GM12878 (cell line): ENCODE measurements around the gene EIF2A. TPM values are rescaled to one million over a fixed set of nuclear protein-coding genes. Genes with fewer than 3 reads are reported as not detected.

Source experiments
- ATAC-seq: fragments of 200-7000 bp; cut with Tn5 transposase; 3 replicates; pipeline ENCODE4 v1.9.1; 2020; ENCODE audit warnings: mild to moderate bottlenecking, moderate library complexity
- BruUV-seq: library from RNA; stranded (reverse); fragments of 400-500 nt; replicated peaks from 2 replicates; lab custom pipeline; 2021; lab: Mats Ljungman, UMichigan
- CTCF ChIA-PET: fragments of 300-600 bp; sonication (Branson Sonifier 250); formaldehyde crosslinking; extraction: SDS; loops from one replicate; lab custom pipeline; 2021; ENCODE audit warnings: inconsistent platforms; lab: Yijun Ruan, JAX
- POLR2A ChIA-PET: fragments of 350-600 bp; formaldehyde crosslinking; extraction: SDS; loops from one replicate; lab custom pipeline; 2021; ENCODE audit warnings: inconsistent platforms; lab: Charles Lee
- RAD21 ChIA-PET: fragments of 300-600 bp; sonication (Branson Sonifier 250); formaldehyde crosslinking; loops from one replicate; lab custom pipeline; 2023; ENCODE audit warnings: antibody characterized with exemption; ENCODE audit not compliant: unreplicated experiment; lab: Charles Lee
- SMC1A ChIA-PET: fragments of 300-600 bp; sonication (Branson Sonifier 250); formaldehyde crosslinking; loops from one replicate; lab custom pipeline; 2023; ENCODE audit not compliant: unreplicated experiment, uncharacterized antibody; lab: Charles Lee
- DNase-seq: peaks from one replicate; pipeline ENCODE4 v3.0.0-alpha.2; 2011; ENCODE audit warnings: low read depth, low spot score
- FAIRE-seq: peaks from 3 replicates; lab custom pipeline; 2011; peaks lifted over from hg19 to GRCh38; lab: Jason Lieb, UNC
- H2AFZ ChIP-seq: 2 replicates; pipeline ENCODE4 v1.6.0; 2011; ENCODE audit warnings: low read depth, low read length, control low read depth; ENCODE audit not compliant: control insufficient read depth
- H3K27ac ChIP-seq: 2 replicates; pipeline ENCODE4 v1.5.1; 2011; ENCODE audit warnings: control low read depth; ENCODE audit not compliant: control insufficient read depth, insufficient read depth
- H3K27me3 ChIP-seq, 2 experiments: replicated peaks in 1 of 2; 2 replicates each; pipeline versions ENCODE4 v1.6.0 to v1.6.1; 2011; ENCODE audit warnings: low read length in 1 of 2; ENCODE audit not compliant: control insufficient read depth in 2 of 2, insufficient read depth in 2 of 2
- H3K36me3 ChIP-seq, 2 experiments: 2 replicates each; pipeline ENCODE4 v1.5.1; 2011; ENCODE audit warnings: low read length in 1 of 2; ENCODE audit not compliant: control insufficient read depth in 2 of 2, insufficient read depth in 2 of 2
- H3K4me1 ChIP-seq: 2 replicates; pipeline ENCODE4 v1.6.1; 2011; ENCODE audit warnings: mild to moderate bottlenecking, low read length, moderate library complexity, mixed read lengths; ENCODE audit not compliant: control insufficient read depth, insufficient read depth
- H3K4me2 ChIP-seq: 2 replicates; pipeline ENCODE4 v1.6.0; 2011; ENCODE audit warnings: control low read depth; ENCODE audit not compliant: control insufficient read depth, insufficient read depth
- H3K4me3 ChIP-seq: fragments of 200-600 bp; sonication (generic); 2 replicates; pipeline ENCODE4 v1.5.1; 2016
- H3K79me2 ChIP-seq: 2 replicates; pipeline ENCODE4 v1.6.0; 2011; ENCODE audit warnings: low read length; ENCODE audit not compliant: control insufficient read depth, insufficient read depth
- H3K9ac ChIP-seq: 2 replicates; pipeline ENCODE4 v1.8.0; 2011; ENCODE audit warnings: low read length, control low read depth, mixed read lengths; ENCODE audit not compliant: control insufficient read depth, insufficient read depth
- H3K9me3 ChIP-seq: replicated peaks from 3 replicates; pipeline ENCODE4 v1.5.1; 2011; ENCODE audit warnings: mild to moderate bottlenecking, low read length; ENCODE audit not compliant: control insufficient read depth, insufficient read depth
- H4K20me1 ChIP-seq: 2 replicates; pipeline ENCODE4 v1.6.0; 2011; ENCODE audit not compliant: control insufficient read depth, insufficient read depth
- ASH2L ChIP-seq: fragments of 300-600, 200-600 bp; sonication (generic); IDR thresholded peaks from 2 replicates; pipeline ENCODE4 v1.6.1; 2017; ENCODE audit warnings: low read depth, mild to moderate bottlenecking, borderline replicate concordance
- BACH1 ChIP-seq: fragments of 450-650 bp; IDR thresholded peaks from 2 replicates; pipeline ENCODE4 v1.6.1; 2017; ENCODE audit warnings: mild to moderate bottlenecking, borderline replicate concordance
- CBFB ChIP-seq: IDR thresholded peaks from 2 replicates; pipeline ENCODE4 v1.6.1; 2016; ENCODE audit warnings: antibody characterized with exemption, low read depth
- CBX3 ChIP-seq: fragments of 200-600 bp; sonication (generic); IDR thresholded peaks from 2 replicates; pipeline ENCODE4 v1.6.1; 2016; ENCODE audit warnings: low read depth, borderline replicate concordance
- EED ChIP-seq: sonication (generic); IDR thresholded peaks from 2 replicates; pipeline ENCODE4 v1.6.1; 2016; ENCODE audit warnings: antibody characterized with exemption, low read depth
- EZH2 ChIP-seq: IDR thresholded peaks from 2 replicates; pipeline ENCODE4 v1.6.1; 2012; ENCODE audit warnings: low read depth, mild to moderate bottlenecking, control low read depth, inconsistent platforms, low read length, borderline replicate concordance; ENCODE audit not compliant: control insufficient read depth
- FOS ChIP-seq: IDR thresholded peaks from 3 replicates; pipeline ENCODE4 v1.6.1; 2011; ENCODE audit warnings: borderline replicate concordance; ENCODE audit not compliant: insufficient read length; ENCODE audit errors: extremely low read depth
- FOXK2 ChIP-seq: fragments of 450-650 bp; IDR thresholded peaks from 2 replicates; pipeline ENCODE4 v1.6.1; 2017; ENCODE audit warnings: mild to moderate bottlenecking, moderate library complexity
- GABPA ChIP-seq: IDR thresholded peaks from 2 replicates; pipeline ENCODE4 v1.6.1; 2014; ENCODE audit warnings: antibody characterized with exemption, low read depth, mild to moderate bottlenecking, inconsistent platforms
- HDAC2 ChIP-seq: fragments of 200-600 bp; sonication (generic); IDR thresholded peaks from 2 replicates; pipeline ENCODE4 v1.6.1; 2017
- HDAC6 ChIP-seq: fragments of 200-600 bp; sonication (generic); IDR thresholded peaks from one replicate; pipeline ENCODE4 v1.8.0; 2017; ENCODE audit warnings: antibody characterized with exemption; ENCODE audit not compliant: unreplicated experiment
- IKZF1 ChIP-seq: fragments of 450-650 bp; conservative IDR thresholded peaks from 2 replicates; pipeline ENCODE4 v1.6.1; 2017; ENCODE audit warnings: antibody characterized with exemption, mild to moderate bottlenecking
- KLF5 ChIP-seq: fragments of 450-650 bp; IDR thresholded peaks from 2 replicates; pipeline ENCODE4 v1.6.1; 2014; ENCODE audit warnings: mild to moderate bottlenecking; ENCODE audit not compliant: partially characterized antibody
- MEF2A ChIP-seq: IDR thresholded peaks from 2 replicates; pipeline ENCODE4 v1.6.1; 2011; ENCODE audit warnings: low read depth, mild to moderate bottlenecking, low read length, moderate library complexity; ENCODE audit not compliant: insufficient read depth
- NFIC ChIP-seq: IDR thresholded peaks from 2 replicates; pipeline ENCODE4 v1.6.1; 2012; ENCODE audit warnings: low read depth, mild to moderate bottlenecking, inconsistent platforms, low read length, moderate library complexity
- NR2C1 ChIP-seq: fragments of 450-650 bp; IDR thresholded peaks from 2 replicates; pipeline ENCODE4 v1.6.1; 2017; ENCODE audit warnings: antibody characterized with exemption, mild to moderate bottlenecking, moderate library complexity
- PML ChIP-seq: IDR thresholded peaks from 2 replicates; pipeline ENCODE4 v1.6.1; 2012; ENCODE audit warnings: low read length, inconsistent platforms
- POLR2AphosphoS2 ChIP-seq: IDR thresholded peaks from 2 replicates; pipeline ENCODE4 v1.6.1; 2011; ENCODE audit warnings: low read depth, mild to moderate bottlenecking, low read length, improper control_type of control experiment, moderate library complexity
- POLR2AphosphoS5 ChIP-seq: IDR thresholded peaks from 2 replicates; pipeline ENCODE4 v1.6.1; 2011; ENCODE audit warnings: mild to moderate bottlenecking, low read length, inconsistent platforms
- RAD21 ChIP-seq: IDR thresholded peaks from 2 replicates; pipeline ENCODE4 v1.6.1; 2011; ENCODE audit warnings: mild to moderate bottlenecking, low read depth, low read length, moderate library complexity; ENCODE audit not compliant: insufficient read depth
- RB1 ChIP-seq: fragments of 450-650 bp; formaldehyde crosslinking; IDR thresholded peaks from 2 replicates; pipeline ENCODE4 v1.6.1; 2017; ENCODE audit warnings: mild to moderate bottlenecking, borderline replicate concordance
- SMC3 ChIP-seq: IDR thresholded peaks from 2 replicates; pipeline ENCODE4 v1.6.1; 2011; ENCODE audit warnings: low read length, improper control_type of control experiment, borderline replicate concordance
- TCF3 ChIP-seq: IDR thresholded peaks from 2 replicates; pipeline ENCODE4 v1.6.1; 2012; ENCODE audit warnings: low read depth, mild to moderate bottlenecking, low read length, borderline replicate concordance; ENCODE audit not compliant: insufficient read depth
- YY1 ChIP-seq: IDR thresholded peaks from 2 replicates; pipeline ENCODE4 v1.6.1; 2011; ENCODE audit warnings: low read depth, mild to moderate bottlenecking, low read length
- WGBS: methylation state at CpG from one replicate; pipeline ENCODE4 v1.1.6; 2016; ENCODE audit warnings: low lambda C conversion rate; ENCODE audit not compliant: insufficient replicate concordance, insufficient coverage; ENCODE audit errors: missing lambda C conversion rate; 5-methylcytosine and 5-hydroxymethylcytosine counted together
- in situ Hi-C: fragments of 300-500 bp; cut with MboI; formaldehyde crosslinking; loops from 9 replicates; pipeline ENCODE4 v1.14.3; 2018; ENCODE audit warnings: mixed read lengths
- intact Hi-C: fragments of 100-400 bp; cut with micrococcal nuclease; formaldehyde crosslinking; loops from one replicate; pipeline ENCODE4 v1.14.2; 2022; ENCODE audit not compliant: unreplicated experiment
- polyA plus RNA-seq, 11 experiments: library from polyadenylated mRNA; depleted of rRNA in 4 of 11; unstranded in 6 of 11; stranded (reverse) in 5 of 11; fragments of >200 nt; fragmentation: Nextera tagmentation in 4 of 11; fragmentation: Illumina TruSeq in 1 of 11; extraction: Ambion mirVana in 4 of 11; extraction: Trizol in 1 of 11; gene quantifications; 1 replicate in 1 of 11; 2 replicates in 10 of 11; pipeline versions ENCODE4 v1.2.1 to v1.2.3, GENCODE V29; 2011 to 2016; ENCODE audit warnings: inconsistent platforms in 2 of 11, missing spikeins in 2 of 11, low read depth in 1 of 11
- total RNA-seq, 4 experiments: library from RNA; depleted of rRNA in 3 of 4; stranded (reverse); fragments of >200 nt in 3 of 4; fragmentation: Illumina TruSeq in 1 of 4; extraction: Trizol in 1 of 4; gene quantifications; 2 replicates each; pipeline versions ENCODE4 v1.2.1 to v1.2.3, GENCODE V29; 2013 to 2021
- TF ChIP-seq, protein P1 (sequence below): IDR thresholded peaks from 2 replicates; pipeline ENCODE4 v1.6.1; 2012; ENCODE audit warnings: low read depth, low read length, improper control_type of control experiment

The EIF2A gene
- total and polyA plus RNA-seq, 10 of the 15 experiments (the other 5 are each of a cell fraction or from before 2014, with no cell fraction given), result 85.4 to 211 (median 136) TPM

DNA sequence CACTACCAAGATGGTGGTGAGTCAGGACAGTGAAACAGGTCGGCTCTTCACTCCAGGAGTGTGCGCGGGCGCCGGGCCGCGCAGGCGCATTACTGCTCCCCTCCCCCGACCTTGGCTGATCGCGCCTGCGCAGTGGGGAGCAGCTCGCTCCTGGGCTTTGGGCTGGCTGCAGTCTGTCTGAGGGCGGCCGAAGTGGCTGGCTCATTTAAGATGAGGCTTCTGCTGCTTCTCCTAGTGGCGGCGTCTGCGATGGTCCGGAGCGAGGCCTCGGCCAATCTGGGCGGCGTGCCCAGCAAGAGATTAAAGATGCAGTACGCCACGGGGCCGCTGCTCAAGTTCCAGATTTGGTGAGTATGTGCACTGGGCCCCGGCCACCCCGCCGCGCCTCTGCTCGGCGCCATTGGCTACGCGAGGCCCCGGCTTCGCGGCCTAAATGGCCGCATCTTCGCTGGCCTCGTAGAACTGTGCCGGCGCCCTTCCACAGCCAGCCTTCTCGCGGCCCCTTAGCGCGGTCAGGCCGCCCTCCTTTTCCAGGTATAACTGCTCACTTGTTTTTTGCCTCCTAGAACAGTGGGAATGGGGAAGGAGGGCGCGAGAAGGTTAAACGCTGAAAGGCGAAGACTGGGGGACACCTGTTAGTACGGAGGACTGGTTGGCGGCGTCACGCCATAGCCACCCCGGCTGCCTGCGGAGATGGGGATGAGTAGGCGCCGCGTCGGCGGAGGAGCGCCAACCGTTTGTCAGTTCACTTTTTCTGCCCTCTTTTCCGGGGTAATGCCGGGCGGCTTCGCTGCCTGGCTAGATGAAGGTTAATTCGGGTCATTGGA is 56.8 kb downstream of the EIF2A start, which contains the start of gene SELENOT:
Gene SELENOT (plus strand): TSS at position 169 of the 827 bp plus-strand sequence. CDS start 42 bp downstream, at position 211.
- Histone ChIP-seq H3K36me3 (peaks cover 0 to 8% of the 10 kb centered on the region in 2 experiments; a peak in 1 of 4 replicates), H3K9ac (peak within 1 kb of the TSS; percentile 92), H3K27me3 (no peaks in the 10 kb centered on the region), H3K9me3 (no peaks in the 10 kb centered on the region), H3K4me3 (peak within 1 kb of the TSS; percentile 92), H3K27ac (peak within 1 kb of the TSS; percentile 92), H3K79me2 (peaks cover 95% of the 10 kb centered on the region), H3K4me2 (peak within 1 kb of the TSS; percentile 81), H3K4me1 (peaks cover 16% of the 10 kb centered on the region), H4K20me1 (no peaks in the 10 kb centered on the region), H2AFZ (peak within 1 kb of the TSS; percentile 84)
- no TSS peak for BruUV-seq
- CTCF ChIA-PET, result interaction anchor here (0.9 to 1.3 kb wide), 4 partner anchors 14 to 158 kb away, joined by 3 to 6 read pairs (median 4); partner anchors contain the start of genes EIF2A and SERP1
- whole genome bisulfite sequencing, result under 1% methylated on average over 69 of the region's 69 CpGs
- SMC1A ChIA-PET, result interaction anchor here (1.0 to 1.8 kb wide), 9 partner anchors 9 to 194 kb away, joined by 3 to 10 read pairs (median 8); no protein-coding TSS in a partner anchor
- DNase-seq (peak; percentile 94), FAIRE-seq (peak; percentile 68), ATAC-seq (peak; percentile 70)
- in situ Hi-C loops, result no loop called here
- intact Hi-C loops, result loop anchor here (1.0 to 5.0 kb wide), 5 partner anchors 57 to 219 kb away; partner anchors contain the start of genes EIF2A, ERICH6, SERP1 and SIAH2
- RAD21 ChIA-PET, result interaction anchor here (0.7 to 1.9 kb wide), 9 partner anchors 9 to 192 kb away, joined by 3 to 10 read pairs (median 6); partner anchors contain the start of genes EIF2A, SERP1 and SIAH2
- POLR2A ChIA-PET, result interaction anchor here (0.6 to 3.3 kb wide), 12 partner anchors 11 to 195 kb away, joined by 3 to 40 read pairs (median 4); partner anchors contain the start of genes EIF2A, ERICH6, SERP1 and SIAH2
- TF ChIP-seq POLR2AphosphoS2 (peak; percentile 95), RAD21 (0 out of 2 replicates have a peak, but pooled peaks have one; percentile 1), NFIC (no peak), POLR2AphosphoS5 (peak; percentile 99), IKZF1 (peak; percentile 95), FOS (no peak), HDAC6 (peak; percentile 35), YY1 (peak; percentile 91), BACH1 (peak; percentile 49; the same call in 1 of the 2 replicates), CBX3 (no peak), HDAC2 (no peak), TCF3 (peak; percentile 31; the same call in 1 of the 2 replicates), ASH2L (no peak; the same call in none of the 2 replicates), MEF2A (peak; percentile 32; the same call in 1 of the 2 replicates), GABPA (no peak), SMC3 (peak; percentile 14; the same call in 1 of the 2 replicates), CBFB (peak; percentile 86), KLF5 (peak; percentile 16), PML (peak; percentile 99), EZH2 (no peak), NR2C1 (no peak), EED (0 out of 2 replicates have a peak, but pooled peaks have one; percentile 14), FOXK2 (no peak), RB1 (peak; percentile 28; the same call in 1 of the 2 replicates)
- TF ChIP-seq, protein P1, sequence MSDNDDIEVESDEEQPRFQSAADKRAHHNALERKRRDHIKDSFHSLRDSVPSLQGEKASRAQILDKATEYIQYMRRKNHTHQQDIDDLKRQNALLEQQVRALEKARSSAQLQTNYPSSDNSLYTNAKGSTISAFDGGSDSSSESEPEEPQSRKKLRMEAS, result no peak; the same call in 1 of the 2 replicates
